PFSK-1 (cell line): ENCODE measurements around the gene VOPP1.

ENCODE experiments used
- POLR2AphosphoS5 ChIP-seq: IDR thresholded peaks from 2 replicates; pipeline ENCODE4 v1.6.1; 2012; ENCODE audit warnings: low read depth, mild to moderate bottlenecking, control low read depth, low read length, moderate library complexity
- REST ChIP-seq, 2 experiments: IDR thresholded peaks; 2 replicates each; pipeline versions ENCODE4 v1.6.1 to v1.8.0; 2011 to 2012; ENCODE audit warnings: low read depth in 2 of 2, low read length in 2 of 2, control low read depth in 1 of 2, inconsistent platforms in 1 of 2, mild to moderate bottlenecking in 1 of 2, moderate library complexity in 1 of 2; ENCODE audit not compliant: insufficient read depth in 1 of 2
- SIN3A ChIP-seq: IDR thresholded peaks from 2 replicates; pipeline ENCODE4 v1.6.1; 2012; ENCODE audit warnings: mild to moderate bottlenecking, low read length, moderate library complexity, borderline replicate concordance; ENCODE audit not compliant: insufficient read depth

GRCh38 chr7:55478700-55479099 is 93.6 kb downstream of the VOPP1 start:
- TF ChIP-seq REST (IDR thresholded peaks at IDR 0.05; ENCODE audit: insufficient read depth in 1 of 2, low read depth in 2 of 2, low read length in 2 of 2) (no peak), POLR2AphosphoS5 (no peak), SIN3A (no peak)
